Fibroblast of lung (primary cell): ENCODE measurements around the gene TRAPPC2. TPM values are rescaled to one million over a fixed set of nuclear protein-coding genes. Genes with fewer than 3 reads are reported as not detected.

Source experiments
- DNase-seq, 2 donors: peaks; one replicate each; pipeline versions ENCODE4 v3.0.0 to v3.0.0-alpha.2; 2010; ENCODE audit warnings: low read depth in 2 of 2
- H2AFZ ChIP-seq: 2 replicates; pipeline ENCODE4 v1.5.1; 2012; ENCODE audit warnings: low read length, control low read depth, inconsistent platforms
- H3K27ac ChIP-seq: 2 replicates; pipeline ENCODE4 v1.5.1; 2011; ENCODE audit warnings: low read length, control low read depth; ENCODE audit not compliant: insufficient read depth
- H3K27me3 ChIP-seq: 2 replicates; pipeline ENCODE4 v1.5.1; 2011; ENCODE audit warnings: mild to moderate bottlenecking, low read length; ENCODE audit not compliant: control insufficient read depth, insufficient read depth
- H3K36me3 ChIP-seq: 2 replicates; pipeline ENCODE4 v1.5.1; 2011; ENCODE audit warnings: low read length; ENCODE audit not compliant: control insufficient read depth, insufficient read depth
- H3K4me1 ChIP-seq: 2 replicates; pipeline ENCODE4 v1.5.1; 2011; ENCODE audit warnings: low read length; ENCODE audit not compliant: control insufficient read depth, insufficient read depth; ENCODE audit errors: extremely low read depth
- H3K4me2 ChIP-seq: 2 replicates; pipeline ENCODE4 v1.5.1; 2011; ENCODE audit warnings: low read length, control low read depth; ENCODE audit not compliant: insufficient read depth; ENCODE audit errors: extremely low read depth
- H3K4me3 ChIP-seq, 4 experiments: fragments of 200-600 bp in 1 of 4; sonication (generic) in 1 of 4; replicated peaks in 1 of 4; 2 replicates each; pipeline ENCODE4 v1.5.1; 2011 to 2016; ENCODE audit warnings: low read length in 4 of 4, low read depth in 3 of 4, mild to moderate bottlenecking in 3 of 4, control low read depth in 2 of 4, inconsistent platforms in 1 of 4, mixed read lengths in 1 of 4; ENCODE audit not compliant: insufficient read depth in 1 of 4; ENCODE audit errors: control extremely low read depth in 1 of 4
- H3K79me2 ChIP-seq: 2 replicates; pipeline ENCODE4 v1.5.1; 2012; ENCODE audit warnings: mild to moderate bottlenecking, low read length, inconsistent platforms; ENCODE audit not compliant: control insufficient read depth, insufficient read depth
- H3K9ac ChIP-seq: 2 replicates; pipeline ENCODE4 v1.5.1; 2011; ENCODE audit warnings: mild to moderate bottlenecking, low read length, control low read depth; ENCODE audit not compliant: insufficient read depth
- H3K9me3 ChIP-seq: 2 replicates; pipeline ENCODE4 v1.5.1; 2012; ENCODE audit warnings: low read depth, low read length; ENCODE audit not compliant: control insufficient read depth, insufficient read depth
- H4K20me1 ChIP-seq: 2 replicates; pipeline ENCODE4 v1.5.1; 2011; ENCODE audit warnings: low read length; ENCODE audit not compliant: control insufficient read depth, insufficient read depth; ENCODE audit errors: extremely low read depth
- CTCF ChIP-seq, 2 donors: IDR thresholded peaks in 1 of 2; conservative IDR thresholded peaks in 1 of 2; 1 replicate in 1 of 2; 2 replicates in 1 of 2; pipeline ENCODE4 v1.5.1; 2011 to 2012; ENCODE audit warnings: low read length in 2 of 2, control low read depth in 1 of 2, inconsistent platforms in 1 of 2, low read depth in 1 of 2, mild to moderate bottlenecking in 1 of 2
- EZH2 ChIP-seq: IDR thresholded peaks from 2 replicates; pipeline ENCODE4 v1.5.1; 2012; ENCODE audit warnings: low read length, control low read depth, mild to moderate bottlenecking; ENCODE audit errors: missing control alignments
- polyA plus RNA-seq, 2 donors: library from polyadenylated mRNA; depleted of rRNA in 1 of 2; stranded (reverse) in 1 of 2; unstranded in 1 of 2; fragments of >200 nt; gene quantifications; 2 replicates each; pipeline ENCODE4 v1.2.1, GENCODE V29; 2011 to 2012; ENCODE audit warnings: missing spikeins in 1 of 2
- total RNA-seq: library from RNA; depleted of rRNA; stranded (reverse); fragments of >200 nt; gene quantifications from 2 replicates; pipeline ENCODE4 v1.2.1, GENCODE V29; 2014

Gene TRAPPC2
- total and polyA plus RNA-seq, 2 donors (not counting 1 experiment from before 2014, with no cell fraction given) = 16.0 to 22.0 TPM

GRCh38 chrX:13690836-13691235, 43.6 kb downstream of the TRAPPC2 start:
- Histone ChIP-seq H3K9ac (no peak overlapping the region), H3K4me3 (peak overlapping the region; percentile 50 to 88 (median 84)), H3K79me2 (peaks cover 58% of the 10 kb centered on the region), H3K27ac (no peak overlapping the region), H4K20me1 (peaks cover 3% of the 10 kb centered on the region), H3K4me1 (no peaks in the 10 kb centered on the region), H2AFZ (no peak overlapping the region), H3K4me2 (peak overlapping the region; percentile 85), H3K9me3 (no peaks in the 10 kb centered on the region), H3K36me3 (no peaks in the 10 kb centered on the region), H3K27me3 (no peaks in the 10 kb centered on the region)
- TF ChIP-seq CTCF (conservative IDR thresholded peaks at IDR 0.05 in 1 of 2, IDR thresholded peaks at IDR 0.05 in 1 of 2; ENCODE audit: low read depth in 1 of 2, low read length in 2 of 2) (no peak), EZH2 (no peak)
- DNase-seq = no peak

GRCh38 chrX:13689741-13690211, 44.6 kb downstream of the TRAPPC2 start:
- Histone ChIP-seq H4K20me1 (no peaks in the 10 kb centered on the region), H3K9ac (peak overlapping the region; percentile 90), H3K36me3 (no peaks in the 10 kb centered on the region), H2AFZ (no peak overlapping the region), H3K9me3 (no peaks in the 10 kb centered on the region), H3K27ac (peak overlapping the region; percentile 87), H3K79me2 (peaks cover 47% of the 10 kb centered on the region), H3K27me3 (no peaks in the 10 kb centered on the region), H3K4me2 (peak overlapping the region; percentile 85), H3K4me3 (peak overlapping the region; percentile 50 to 88 (median 84)), H3K4me1 (no peaks in the 10 kb centered on the region)
- TF ChIP-seq EZH2 = no peak
- no peak for TF ChIP-seq CTCF (conservative IDR thresholded peaks at IDR 0.05 in 1 of 2, IDR thresholded peaks at IDR 0.05 in 1 of 2; ENCODE audit: low read depth in 1 of 2, low read length in 2 of 2)
- peak; percentile 29 to 51 for DNase-seq

DNA sequence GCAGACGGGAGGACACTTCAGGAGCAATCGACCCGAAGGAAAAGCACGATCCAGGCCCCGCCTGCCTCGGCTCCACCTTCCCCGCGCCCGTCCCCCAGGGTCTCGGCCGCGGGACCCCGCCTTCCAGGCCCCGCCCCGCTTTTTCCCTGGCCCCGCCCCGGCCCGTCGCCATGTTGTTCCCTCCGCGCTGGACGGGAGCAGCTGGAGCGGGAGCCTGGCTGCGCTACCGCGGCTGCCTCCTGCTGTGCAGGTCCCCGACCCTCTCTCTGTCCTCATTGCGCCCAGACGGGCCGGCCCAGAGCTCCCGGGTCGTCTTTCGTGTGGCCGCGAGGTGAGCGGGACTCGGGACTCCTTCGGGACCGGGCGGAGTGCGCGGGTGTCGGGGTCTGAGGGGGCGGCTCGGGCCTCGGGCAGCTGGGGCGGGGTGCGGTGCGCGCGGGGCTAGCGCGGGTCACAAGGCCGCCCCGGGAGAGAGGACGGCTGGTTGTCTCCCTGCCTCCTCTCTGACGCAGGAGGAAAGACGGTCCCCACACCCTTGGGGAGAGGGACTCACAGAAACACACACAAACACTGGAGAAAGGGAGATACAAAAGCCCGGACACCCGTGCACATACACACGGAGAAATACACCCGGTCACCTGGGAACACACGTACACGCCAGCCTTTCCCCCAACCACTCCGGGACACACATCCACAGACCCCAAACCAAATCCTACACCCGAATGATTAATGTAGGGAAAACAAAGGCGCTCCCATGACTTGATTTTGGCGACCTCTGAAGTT, 45.3 kb downstream of the TRAPPC2 start, which contains the start of gene RAB9A:
Gene RAB9A (plus strand): TSS at position 171 of the 783 bp plus-strand sequence. CDS start 19,619 bp downstream, outside the sequence.
- Histone ChIP-seq H3K27ac (peak within 1 kb of the TSS; percentile 87), H3K27me3 (no peaks in the 10 kb centered on the region), H3K4me3 (peak within 1 kb of the TSS; percentile 50 to 88 (median 84)), H3K9ac (peak within 1 kb of the TSS; percentile 90), H3K36me3 (no peaks in the 10 kb centered on the region), H2AFZ (peak within 1 kb of the TSS; percentile 69), H4K20me1 (no peaks in the 10 kb centered on the region), H3K79me2 (peaks cover 42% of the 10 kb centered on the region), H3K9me3 (no peaks in the 10 kb centered on the region), H3K4me1 (no peaks in the 10 kb centered on the region), H3K4me2 (peak within 1 kb of the TSS; percentile 85)
- no peak for TF ChIP-seq CTCF (conservative IDR thresholded peaks at IDR 0.05 in 1 of 2, IDR thresholded peaks at IDR 0.05 in 1 of 2; ENCODE audit: low read depth in 1 of 2, low read length in 2 of 2)
- TF ChIP-seq EZH2 = no peak
- peak; percentile 62 to 70 for DNase-seq
